Esophagus muscularis mucosa (tissue), 4 donors: ENCODE measurements around the gene NXN. TPM values are rescaled to one million over a fixed set of nuclear protein-coding genes. Genes with fewer than 3 reads are reported as not detected.
"Not testable (repeated sequence)": the region's sequence is repeated elsewhere in the genome, so short reads cannot be mapped to it uniquely, and the experiment has no call there.

ENCODE experiments used
- DNase-seq: peaks from one replicate; pipeline ENCODE4 v3.0.0-alpha.2; 2017; ENCODE audit errors: extremely low spot score
- H3K27ac ChIP-seq, 4 donors: fragments of 200-600 bp; sonication (generic); replicated peaks in 1 of 4; 1 replicate in 3 of 4; 2 replicates in 1 of 4; pipeline ENCODE4 v1.5.1; 2016 to 2019; ENCODE audit warnings: mild to moderate bottlenecking in 1 of 4
- H3K27me3 ChIP-seq, 4 donors: fragments of 200-600 bp; sonication (generic); one replicate each; pipeline versions ENCODE4 v1.5.1 to v1.6.0; 2016 to 2019
- H3K36me3 ChIP-seq, 4 donors: fragments of 200-600 bp; sonication (generic); one replicate each; pipeline ENCODE4 v1.5.1; 2016 to 2019
- H3K4me1 ChIP-seq, 4 donors: fragments of 200-600 bp; sonication (generic); one replicate each; pipeline ENCODE4 v1.5.1; 2016 to 2019
- H3K4me3 ChIP-seq, 4 donors: fragments of 200-600 bp; sonication (generic); 1 replicate in 2 of 4; 2 replicates in 2 of 4; pipeline ENCODE4 v1.5.1; 2016 to 2019; ENCODE audit warnings: mild to moderate bottlenecking in 4 of 4, moderate library complexity in 1 of 4
- H3K9me3 ChIP-seq, 4 donors: fragments of 200-600 bp; sonication (generic); 1 replicate in 3 of 4; 2 replicates in 1 of 4; pipeline ENCODE4 v1.5.1; 2016 to 2019
- CTCF ChIP-seq, 3 experiments: fragments of 200-600 bp in 2 of 3; fragments of 450-650 bp in 1 of 3; sonication (generic) in 2 of 3; IDR thresholded peaks; one replicate each; pipeline ENCODE4 v1.5.1; 2017 to 2019; ENCODE audit warnings: antibody characterized with exemption in 3 of 3, mild to moderate bottlenecking in 2 of 3, moderate library complexity in 1 of 3
- EP300 ChIP-seq: sonication (generic); formaldehyde crosslinking; IDR thresholded peaks from one replicate; pipeline ENCODE4 v1.6.1; 2017; ENCODE audit warnings: antibody characterized with exemption
- POLR2A ChIP-seq: fragments of 450-650 bp; IDR thresholded peaks from one replicate; pipeline ENCODE4 v1.6.1; 2017; ENCODE audit warnings: antibody characterized with exemption, moderate library complexity, mild to moderate bottlenecking, low read depth
- POLR2AphosphoS5 ChIP-seq, 2 donors: sonication (generic); formaldehyde crosslinking; IDR thresholded peaks; one replicate each; pipeline ENCODE4 v1.6.1; 2017; ENCODE audit warnings: antibody characterized with exemption in 2 of 2
- WGBS: methylation state at CpG from one replicate; pipeline ENCODE4 v1.1.5; 2018; 5-methylcytosine and 5-hydroxymethylcytosine counted together
- intact Hi-C: fragments of 100-400 bp; cut with DNase I; formaldehyde crosslinking; loops from one replicate; pipeline ENCODE4 v1.15.1; 2023
- small RNA-seq, 3 donors: library from RNA; depleted of rRNA; stranded (forward); fragments of <200 nt; gene quantifications; one replicate each; pipeline ENCODE3, GENCODE V24; 2016
- total RNA-seq, 4 donors: library from RNA; depleted of rRNA; stranded (reverse); fragments of >200 nt; gene quantifications; one replicate each; pipeline versions ENCODE4 v1.1.0 to v1.2.1, GENCODE V29; 2016

The NXN gene
- total RNA-seq, 4 donors from 2014 or later: 37.0 to 65.6 (median 49.8) TPM

GRCh38 chr17:750431-751037 lies 229.0 kb downstream of the NXN start:
- WGBS: 89% methylated on average over 8 of the region's 8 CpGs
- intact Hi-C loops: loop anchor here (2.0 to 5.0 kb wide), 2 partner anchors 18 to 33 kb away; partner anchors contain the start of gene TLCD3A
- Histone ChIP-seq H3K27ac (no peak overlapping the region), H3K36me3 (peaks cover 18 to 31% (median 29%) of the 10 kb centered on the region in 4 donors), H3K27me3 (no peaks in the 10 kb centered on the region), H3K4me1 (peaks cover 14 to 31% (median 24%) of the 10 kb centered on the region in 4 donors), H3K9me3 (no peaks in the 10 kb centered on the region), H3K4me3 (peak overlapping the region in 3 of 4 donors; percentile 75 to 85 (median 76))
- TF ChIP-seq POLR2A: no peak
- no peak for TF ChIP-seq POLR2AphosphoS5 (IDR thresholded peaks at IDR 0.05)
- TF ChIP-seq CTCF (IDR thresholded peaks at IDR 0.05): no peak
- no peak for TF ChIP-seq EP300
- no peak for DNase-seq

DNA sequence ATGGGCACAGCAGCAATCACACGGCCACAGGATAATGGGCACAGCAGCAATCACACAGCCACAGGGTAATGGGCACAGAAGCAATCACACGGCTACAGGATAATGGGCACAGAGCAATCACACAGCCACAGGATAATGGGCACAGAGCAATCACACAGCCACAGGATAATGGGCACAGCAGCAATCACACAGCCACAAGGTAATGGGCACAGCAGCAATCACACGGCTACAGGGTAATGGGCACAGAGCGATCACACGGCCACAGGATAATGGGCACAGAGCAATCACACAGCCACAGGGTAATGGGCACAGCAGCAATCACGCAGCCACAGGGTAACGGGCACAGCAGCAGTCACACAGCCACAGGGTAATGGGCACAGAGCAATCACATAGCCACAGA lies 230.2 kb downstream of the NXN start:
- H3K27ac ChIP-seq, H3K9me3 ChIP-seq, intact Hi-C loops, H3K27me3 ChIP-seq, H3K4me3 ChIP-seq, DNase-seq: not testable (repeated sequence)
- WGBS: 91% methylated on average over 7 of the region's 7 CpGs
- Histone ChIP-seq H3K36me3 (peaks cover 29 to 42% (median 41%) of the 10 kb centered on the region in 4 donors), H3K4me1 (peaks cover 14 to 31% (median 24%) of the 10 kb centered on the region in 4 donors)

Small RNA genes lying within 50 kb of the gene (small RNA-seq; reads per million reads assigned to genes)
- 0 reads per million in 3 donors for gene MIR3183

Other genes starting within 250 kb of the NXN start
- 10 to 100 TPM in 1 of 4 donors, 1 to 10 TPM in 3; 2.1 to 10.8 (median 5.1) TPM for gene TLCD3A, start 247.2 kb downstream of the NXN start, total RNA-seq
- 10 to 100 TPM; 15.4 to 21.2 (median 19.0) TPM for gene GEMIN4, start 227.5 kb downstream of the NXN start, total RNA-seq
- gene GLOD4, start 197.5 kb downstream of the NXN start, total RNA-seq: 10 to 100 TPM; 25.7 to 73.6 (median 53.9) TPM
- 10 to 100 TPM; 17.4 to 25.9 (median 23.9) TPM for gene MRM3, start 197.4 kb downstream of the NXN start, total RNA-seq
- 10 to 100 TPM; 14.1 to 17.9 (median 15.8) TPM for gene TIMM22, start 17.4 kb upstream of the NXN start, total RNA-seq
- gene ABR, start 200.2 kb upstream of the NXN start, total RNA-seq: 100 to 1,000 TPM in 3 of 4 donors, 10 to 100 TPM in 1; 98.4 to 142 (median 114) TPM